GM21825 (cell line): ENCODE results near the gene LAMC3.

Source experiments
- ATAC-seq: cut with Tn5 transposase; IDR thresholded peaks from one replicate; pipeline ENCODE4 v1.9.1; 2021; ENCODE audit warnings: mild to moderate bottlenecking, moderate library complexity; ENCODE audit not compliant: unreplicated experiment

LAMC3 gene

GRCh38 chr9:130977811-130978221 lies 31.2 kb upstream of the LAMC3 start:
- no peak for ATAC-seq

GRCh38 chr9:130979591-130980385 lies 29.2 kb upstream of the LAMC3 start:
- ATAC-seq = no peak

DNA sequence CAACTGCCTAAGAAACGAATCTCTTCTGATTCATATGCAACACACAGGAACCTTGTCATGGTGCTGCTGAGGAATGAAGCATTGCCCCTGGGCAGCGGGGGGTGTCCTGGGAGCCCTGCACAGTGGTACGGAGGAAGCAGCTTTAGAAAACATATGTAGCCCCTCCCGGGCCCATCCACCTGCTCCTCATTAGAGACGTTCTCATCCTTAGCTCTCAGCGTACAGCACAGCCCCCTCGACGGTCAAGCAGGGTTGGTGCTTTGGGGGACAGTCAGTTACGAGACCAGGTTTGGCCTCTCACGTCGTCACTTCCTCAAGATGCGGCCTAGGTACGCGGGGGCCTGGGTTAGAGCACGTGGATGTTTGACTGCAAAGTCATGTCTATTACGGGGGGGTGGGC lies 28.4 kb upstream of the LAMC3 start:
- ATAC-seq = no peak

- ATAC-seq = no peak
Observed at GRCh38 chr9:130981002-130981755, 27.8 kb upstream of the LAMC3 start.

- ATAC-seq = no peak
Observed at GRCh38 chr9:130981756-130982137, 27.2 kb upstream of the LAMC3 start.

DNA sequence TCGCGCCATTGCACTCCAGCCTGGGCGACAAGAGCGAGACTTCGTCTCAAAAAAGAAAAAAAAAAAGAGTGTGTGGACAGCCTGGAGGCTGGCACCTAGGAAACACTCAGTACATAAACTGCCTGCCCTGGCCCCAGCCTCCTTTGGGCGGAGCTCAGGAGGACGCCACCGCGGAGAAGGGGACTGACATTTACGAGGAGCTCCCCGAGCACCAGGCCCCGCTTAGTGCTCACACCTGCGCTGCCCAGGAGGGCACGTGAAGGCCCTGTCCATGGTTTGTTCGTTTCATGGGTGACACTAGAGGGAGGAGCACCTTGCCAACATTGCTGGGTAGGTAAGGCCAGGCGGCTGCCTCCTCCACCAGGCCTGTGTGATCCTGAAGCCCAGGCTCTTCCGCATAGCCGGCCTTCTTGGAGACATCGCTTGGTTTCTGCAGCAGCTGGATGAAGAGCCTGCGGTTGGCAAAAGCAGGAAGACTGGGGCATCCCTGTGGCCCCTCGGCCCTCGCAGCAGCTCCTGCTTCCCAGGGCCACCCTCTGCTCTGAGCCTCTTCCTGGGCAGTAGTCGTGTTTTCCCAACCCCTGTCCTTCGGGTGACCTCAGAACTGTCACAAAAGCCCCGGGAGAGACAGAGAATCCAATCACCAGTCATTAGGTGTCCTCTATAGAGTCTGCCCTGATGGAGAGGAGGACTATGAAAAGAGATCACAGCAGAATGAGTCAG lies 26.2 kb upstream of the LAMC3 start:
- ATAC-seq = no peak

GRCh38 chr9:130983359-130983670 lies 25.7 kb upstream of the LAMC3 start:
- no peak for ATAC-seq

- ATAC-seq = no peak
Observed at GRCh38 chr9:130983970-130984369, 25.0 kb upstream of the LAMC3 start.

DNA sequence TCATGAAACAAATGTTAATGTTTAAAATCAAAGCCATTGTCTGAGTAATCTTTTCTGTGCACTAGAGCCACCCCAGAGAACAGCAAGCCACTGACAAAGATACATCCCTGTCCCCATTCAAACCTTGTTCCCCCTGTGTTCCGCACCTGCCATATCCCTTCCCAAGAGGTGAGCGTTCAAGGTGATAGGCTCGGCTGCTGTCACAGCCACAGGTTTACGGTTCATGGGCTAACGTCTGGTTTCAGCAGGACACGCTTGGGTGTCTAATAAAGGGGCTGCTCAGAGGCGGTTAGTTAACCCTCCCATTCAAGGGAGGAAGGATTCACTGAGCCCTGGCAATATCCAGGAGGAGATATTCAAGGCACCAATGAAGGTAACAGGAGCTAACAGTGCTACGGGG lies 24.5 kb upstream of the LAMC3 start:
- no peak for ATAC-seq

- no peak for ATAC-seq
Observed at GRCh38 chr9:130985029-130985428, 23.9 kb upstream of the LAMC3 start.

DNA sequence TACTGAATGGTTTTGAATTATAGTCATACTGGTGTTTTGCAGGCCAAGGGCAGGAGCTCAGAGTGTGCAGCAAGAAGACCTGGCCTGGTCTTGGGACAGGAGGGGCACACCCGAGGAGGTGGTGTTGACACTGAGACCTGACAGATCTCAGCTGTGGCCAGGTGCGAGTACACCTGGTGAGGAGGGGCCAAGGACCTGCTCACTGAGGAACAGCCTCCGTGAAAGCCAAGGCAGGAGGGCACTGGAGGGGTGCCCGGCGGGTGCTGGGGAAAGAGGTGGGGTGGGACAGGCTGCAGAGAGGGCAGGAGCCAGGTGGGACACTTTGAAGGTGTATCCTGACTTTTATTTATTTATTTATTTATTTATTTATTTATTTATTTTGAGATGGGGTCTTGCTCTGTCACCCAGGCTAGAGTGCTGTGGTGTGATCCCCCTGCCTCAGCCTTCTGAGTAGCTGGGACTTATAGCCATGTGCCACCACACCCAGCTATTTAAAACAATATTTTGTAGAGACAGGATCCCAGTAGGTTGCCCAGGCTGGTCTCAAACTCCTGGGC lies 23.3 kb upstream of the LAMC3 start:
- no peak for ATAC-seq

GRCh38 chr9:130986356-130986965 lies 22.5 kb upstream of the LAMC3 start:
- no peak for ATAC-seq

GRCh38 chr9:130987054-130987453 lies 21.9 kb upstream of the LAMC3 start:
- no peak for ATAC-seq

DNA sequence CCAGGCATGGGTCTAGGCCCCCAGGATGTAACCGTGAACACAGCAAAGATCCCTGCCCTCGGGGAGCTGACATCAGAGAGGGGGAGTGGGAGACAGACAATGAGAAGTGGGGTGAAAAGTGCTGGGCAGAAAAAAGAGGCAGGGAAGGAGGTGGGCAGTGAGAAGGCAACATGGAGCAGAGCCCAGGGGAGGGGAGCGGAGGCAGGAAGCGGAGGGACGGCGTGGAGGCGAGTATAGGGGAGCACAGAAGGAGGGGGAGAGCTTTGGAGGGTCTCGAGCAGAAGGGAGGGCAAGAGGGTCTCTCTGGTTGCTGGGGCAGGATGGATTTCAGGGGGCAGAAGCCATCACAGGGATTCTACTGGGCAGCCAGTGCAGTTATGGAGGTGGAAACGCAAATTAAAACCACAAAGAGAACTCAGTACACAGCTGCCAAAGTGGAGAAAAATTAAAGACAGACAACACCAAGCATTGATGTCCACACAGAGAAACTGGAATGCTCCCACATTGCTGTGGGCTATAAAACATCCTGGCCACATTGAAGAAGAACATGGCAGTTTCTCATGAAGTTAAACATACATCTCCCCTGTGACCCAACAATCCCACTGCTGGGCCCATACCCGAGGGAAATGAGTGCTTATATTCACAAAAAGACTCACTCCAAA lies 21.1 kb upstream of the LAMC3 start:
- ATAC-seq = no peak

DNA sequence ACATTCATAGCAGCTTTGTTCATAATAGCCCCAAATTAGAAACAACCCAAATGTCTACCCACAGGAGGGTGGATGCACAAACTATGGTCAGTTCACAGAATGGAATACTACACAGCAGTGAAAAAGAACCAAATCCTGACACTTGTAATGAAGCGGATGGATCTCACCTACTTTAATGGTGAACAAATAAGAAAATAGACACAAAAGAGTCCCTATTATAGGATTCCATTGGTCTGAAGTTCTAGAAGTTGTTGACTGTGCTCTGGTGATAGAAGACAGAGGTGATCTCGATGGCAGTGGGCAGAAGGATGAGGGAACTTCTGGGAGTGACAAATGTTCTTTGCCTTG lies 20.6 kb upstream of the LAMC3 start:
- no peak for ATAC-seq

DNA sequence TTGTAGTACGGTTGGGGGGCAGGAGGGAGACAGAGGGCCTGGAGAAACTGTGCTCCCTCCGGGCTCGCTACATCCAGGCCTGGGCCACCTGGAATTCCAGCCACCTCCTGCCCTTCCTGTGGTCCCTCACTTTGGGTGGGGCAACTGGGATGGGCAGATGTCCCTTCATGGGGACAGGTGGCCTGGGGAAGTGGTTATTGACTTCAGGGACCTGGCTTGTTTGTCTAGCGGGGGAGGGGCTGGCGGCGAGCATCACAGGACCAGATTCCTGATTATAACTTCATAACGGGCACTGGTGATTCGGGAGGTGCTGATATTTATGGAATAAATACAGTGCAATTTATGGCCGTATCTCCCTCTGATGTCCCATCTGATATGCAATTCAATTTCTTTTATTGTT lies 20.1 kb upstream of the LAMC3 start:
- ATAC-seq = no peak

GRCh38 chr9:130989391-130989790 lies 19.6 kb upstream of the LAMC3 start:
- no peak for ATAC-seq

DNA sequence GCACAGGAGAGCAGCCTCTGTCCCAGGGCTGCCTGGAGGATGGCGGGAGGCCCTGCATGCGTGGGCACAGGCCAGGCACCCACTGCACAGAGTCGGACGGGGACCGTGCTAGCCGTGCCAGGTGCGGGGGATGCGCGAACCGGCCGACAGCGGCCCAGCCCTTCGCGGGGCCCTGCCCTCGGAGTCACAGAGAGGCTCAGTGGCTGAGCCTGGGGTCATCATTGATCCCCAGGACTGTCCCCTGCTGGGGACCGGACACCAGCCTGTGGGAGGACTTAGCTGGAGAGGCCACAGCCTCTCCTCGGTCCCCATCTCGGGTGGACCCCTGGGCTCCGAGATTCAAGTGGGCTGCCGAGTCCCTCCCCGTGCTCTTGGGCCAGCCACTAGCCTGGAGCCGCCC lies 19.1 kb upstream of the LAMC3 start:
- ATAC-seq = no peak

- ATAC-seq = no peak
Observed at GRCh38 chr9:130990306-130990977, 18.5 kb upstream of the LAMC3 start.
